Upper lobe of left lung (tissue), 6 donors: ENCODE data around the gene GJB6. TPM values are rescaled to one million over a fixed set of nuclear protein-coding genes. Genes with fewer than 3 reads are reported as not detected.

Source experiments
- ATAC-seq, 2 donors: fragments of 200-7000 bp; cut with Tn5 transposase; one replicate each; pipeline ENCODE4 v1.9.1; 2022; ENCODE audit warnings: mild to moderate bottlenecking in 2 of 2, moderate library complexity in 2 of 2; ENCODE audit not compliant: low FRiP score in 2 of 2
- DNase-seq, 2 donors: peaks; one replicate each; pipeline ENCODE4 v3.0.0-alpha.2; 2019 to 2020
- H3K27ac ChIP-seq, 4 donors: fragments of 200-600 bp; sonication (generic); one replicate each; pipeline ENCODE4 v1.5.1; 2016 to 2019
- H3K27me3 ChIP-seq, 4 donors: fragments of 200-600 bp; sonication (generic); one replicate each; pipeline ENCODE4 v1.5.1; 2017 to 2019
- H3K36me3 ChIP-seq, 4 donors: fragments of 200-600 bp; sonication (generic); one replicate each; pipeline ENCODE4 v1.5.1; 2016 to 2019
- H3K4me1 ChIP-seq, 4 donors: fragments of 200-600 bp; sonication (generic); one replicate each; pipeline ENCODE4 v1.5.1; 2018 to 2019
- H3K4me3 ChIP-seq, 4 donors: fragments of 200-600 bp; sonication (generic); one replicate each; pipeline ENCODE4 v1.5.1; 2017 to 2019; ENCODE audit warnings: mild to moderate bottlenecking in 2 of 4, moderate library complexity in 1 of 4
- H3K9me3 ChIP-seq, 4 donors: fragments of 200-600 bp; sonication (generic); one replicate each; pipeline ENCODE4 v1.5.1; 2018 to 2019
- CTCF ChIP-seq, 6 experiments: fragments of 450-650 bp in 4 of 6; fragments of 200-600 bp in 2 of 6; sonication (generic) in 2 of 6; IDR thresholded peaks; one replicate each; pipeline ENCODE4 v1.5.1; 2016 to 2019; ENCODE audit warnings: antibody characterized with exemption in 6 of 6
- EP300 ChIP-seq, 4 donors: sonication (generic); formaldehyde crosslinking; IDR thresholded peaks; one replicate each; pipeline ENCODE4 v1.5.1; 2017; ENCODE audit warnings: antibody characterized with exemption in 4 of 4, control low read depth in 2 of 4
- POLR2A ChIP-seq, 4 donors: fragments of 450-650 bp; IDR thresholded peaks; one replicate each; pipeline ENCODE4 v1.5.1; 2016 to 2017; ENCODE audit warnings: antibody characterized with exemption in 4 of 4, mild to moderate bottlenecking in 2 of 4
- POLR2AphosphoS5 ChIP-seq, 2 donors: sonication (generic); formaldehyde crosslinking; IDR thresholded peaks; one replicate each; pipeline ENCODE4 v1.5.1; 2017; ENCODE audit warnings: antibody characterized with exemption in 2 of 2
- WGBS, 2 donors: methylation state at CpG; one replicate each; pipeline ENCODE4 v1.1.5; 2017 to 2018; 5-methylcytosine and 5-hydroxymethylcytosine counted together
- total RNA-seq, 6 donors: library from RNA; depleted of rRNA in 4 of 6; stranded (reverse); fragments of >200 nt in 4 of 6; gene quantifications; one replicate each; pipeline versions ENCODE4 v1.1.0 to v1.2.1, GENCODE V29; 2016 to 2021
- donor health status: DM: no; HTN: no; CAD: no; lungs with moderate emphysema.
- donor health status: DM: no; HTN: yes; CAD: no; lungs with severe emphysema.

The GJB6 gene
- total RNA-seq, 6 donors from 2014 or later: not detected

GRCh38 chr13:20190481-20191310, 41.4 kb downstream of the GJB6 start:
- Histone ChIP-seq H3K36me3 (no peaks in the 10 kb centered on the region), H3K27me3 (peaks cover 0 to 34% (median 19%) of the 10 kb centered on the region in 4 donors), H3K4me3 (no peak overlapping the region), H3K27ac (no peak overlapping the region), H3K4me1 (peaks cover 25 to 34% (median 28%) of the 10 kb centered on the region in 4 donors), H3K9me3 (no peaks in the 10 kb centered on the region)
- no peak for TF ChIP-seq EP300 (IDR thresholded peaks at IDR 0.05)
- TF ChIP-seq POLR2A (IDR thresholded peaks at IDR 0.05): no peak
- TF ChIP-seq CTCF (IDR thresholded peaks at IDR 0.05): no peak
- no peak for TF ChIP-seq POLR2AphosphoS5 (IDR thresholded peaks at IDR 0.05)
- peak in 1 of 2 donors; percentile 58 for ATAC-seq
- WGBS, 2 donors: 91 to 92% methylated on average over 16 of the region's 16 CpGs
- no peak for DNase-seq

GRCh38 chr13:20190076-20190475, 42.0 kb downstream of the GJB6 start:
- Histone ChIP-seq H3K27me3 (peaks cover 0 to 29% (median 18%) of the 10 kb centered on the region in 4 donors), H3K36me3 (no peaks in the 10 kb centered on the region), H3K4me3 (no peak overlapping the region), H3K9me3 (no peaks in the 10 kb centered on the region), H3K27ac (no peak overlapping the region), H3K4me1 (peaks cover 25 to 34% (median 28%) of the 10 kb centered on the region in 4 donors)
- no peak for TF ChIP-seq POLR2A (IDR thresholded peaks at IDR 0.05)
- WGBS, 2 donors: 79% methylated on average over 5 of the region's 5 CpGs
- ATAC-seq: no peak
- DNase-seq: no peak

GRCh38 chr13:20188667-20189553, 43.2 kb downstream of the GJB6 start:
- 74 to 82% methylated on average over 28 of the region's 28 CpGs for WGBS, 2 donors
- DNase-seq: peak in 1 of 2 donors; percentile 57
- no peak for ATAC-seq

GRCh38 chr13:20186771-20187170, 45.3 kb downstream of the GJB6 start:
- ATAC-seq (no peak), DNase-seq (no peak)
- Histone ChIP-seq H3K27ac (no peak overlapping the region), H3K4me1 (peaks cover 2 to 7% (median 4%) of the 10 kb centered on the region in 4 donors), H3K4me3 (no peak overlapping the region), H3K27me3 (peaks cover 0 to 5% (median 0%) of the 10 kb centered on the region in 4 donors), H3K9me3 (no peaks in the 10 kb centered on the region), H3K36me3 (no peaks in the 10 kb centered on the region)
- WGBS, 2 donors: 60 to 67% methylated on average over 6 of the region's 6 CpGs
- TF ChIP-seq POLR2AphosphoS5 (IDR thresholded peaks at IDR 0.05) (no peak), CTCF (IDR thresholded peaks at IDR 0.05) (no peak), POLR2A (IDR thresholded peaks at IDR 0.05) (no peak), EP300 (IDR thresholded peaks at IDR 0.05) (no peak)

More at GRCh38 chr13:20188667-20189553, 43.2 kb downstream of the GJB6 start:
- H3K36me3 ChIP-seq: no peaks in the 10 kb centered on the region
- H3K27me3 ChIP-seq: peaks cover 0 to 24% (median 13%) of the 10 kb centered on the region in 4 donors
- no peaks in the 10 kb centered on the region for H3K9me3 ChIP-seq
- no peak overlapping the region for H3K27ac ChIP-seq
- no peak overlapping the region for H3K4me3 ChIP-seq
- TF ChIP-seq CTCF (IDR thresholded peaks at IDR 0.05) (peak in 1 of 6 experiments; percentile 25), EP300 (IDR thresholded peaks at IDR 0.05) (no peak)
- peaks cover 22 to 27% (median 24%) of the 10 kb centered on the region in 4 donors for H3K4me1 ChIP-seq
